ENCODE results near the gene IFNGR2. TPM values are rescaled to one million over a fixed set of nuclear protein-coding genes. Genes with fewer than 3 reads are reported as not detected.

The IFNGR2 gene, protein sequence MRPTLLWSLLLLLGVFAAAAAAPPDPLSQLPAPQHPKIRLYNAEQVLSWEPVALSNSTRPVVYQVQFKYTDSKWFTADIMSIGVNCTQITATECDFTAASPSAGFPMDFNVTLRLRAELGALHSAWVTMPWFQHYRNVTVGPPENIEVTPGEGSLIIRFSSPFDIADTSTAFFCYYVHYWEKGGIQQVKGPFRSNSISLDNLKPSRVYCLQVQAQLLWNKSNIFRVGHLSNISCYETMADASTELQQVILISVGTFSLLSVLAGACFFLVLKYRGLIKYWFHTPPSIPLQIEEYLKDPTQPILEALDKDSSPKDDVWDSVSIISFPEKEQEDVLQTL
- 63.0 and 65.3 TPM in 2 replicates for total RNA-seq
- long read RNA-seq, transcript IFNGR2-201 (7 exons, 2,221 nt), result major isoform, 22 of 27 reads
- long read RNA-seq, partial matches to known transcripts, result 3 of 27 reads
- long read RNA-seq, other reads (novel, unspliced or antisense), result 2 of 27 reads

DNA sequence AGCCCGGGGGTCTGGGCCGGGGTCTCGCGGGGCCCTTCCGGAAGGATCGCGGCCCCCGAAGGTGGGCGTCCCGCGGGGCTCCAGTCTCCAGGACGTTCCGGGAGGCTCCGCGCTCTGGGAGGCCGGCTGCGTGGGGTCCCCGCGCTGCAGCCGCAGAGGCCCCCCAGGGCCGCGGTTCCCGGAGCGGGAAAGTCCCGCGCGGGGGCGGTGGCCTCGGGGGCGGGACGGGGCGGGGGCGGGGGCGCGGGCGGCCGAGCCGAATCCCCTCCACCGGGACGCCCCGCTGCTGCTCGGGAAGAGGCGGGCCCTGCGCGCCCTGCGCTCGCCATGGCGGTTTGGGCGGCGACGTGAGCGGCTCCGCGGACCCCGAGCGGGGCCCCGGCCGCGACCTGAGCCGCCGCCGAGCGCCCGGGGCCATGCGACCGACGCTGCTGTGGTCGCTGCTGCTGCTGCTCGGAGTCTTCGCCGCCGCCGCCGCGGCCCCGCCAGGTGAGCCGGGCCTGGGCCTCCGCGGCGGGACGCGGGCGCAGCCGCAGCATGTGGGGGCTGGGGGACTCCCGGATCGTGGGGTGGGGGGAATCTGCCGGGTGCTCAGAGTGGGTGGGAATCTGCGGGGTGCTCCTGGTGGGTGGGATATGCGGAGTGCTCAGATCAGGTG, at the start of gene IFNGR2:
TSS of gene IFNGR2 (plus strand) at position 286 of the 658 bp plus-strand sequence. CDS start at position 417, 131 bp downstream.
- Mint-ChIP-seq H3K27ac (peak within 1 kb of the TSS; percentile 96), H3K36me3 (ENCODE audit: insufficient read depth) (no peaks in the 10 kb centered on the region), H3K27me3 (no peaks in the 10 kb centered on the region), H3K9me3 (ENCODE audit: low read depth) (no peaks in the 10 kb centered on the region), H3K4me3 (ENCODE audit: low read depth) (peak within 1 kb of the TSS; percentile 86), H3K4me1 (ENCODE audit: low read depth) (peaks cover 23% of the 10 kb centered on the region)
- DNase-seq (ENCODE audit: low spot score, unreplicated experiment), result peak; percentile 25
- TF ChIP-seq, protein P1, sequence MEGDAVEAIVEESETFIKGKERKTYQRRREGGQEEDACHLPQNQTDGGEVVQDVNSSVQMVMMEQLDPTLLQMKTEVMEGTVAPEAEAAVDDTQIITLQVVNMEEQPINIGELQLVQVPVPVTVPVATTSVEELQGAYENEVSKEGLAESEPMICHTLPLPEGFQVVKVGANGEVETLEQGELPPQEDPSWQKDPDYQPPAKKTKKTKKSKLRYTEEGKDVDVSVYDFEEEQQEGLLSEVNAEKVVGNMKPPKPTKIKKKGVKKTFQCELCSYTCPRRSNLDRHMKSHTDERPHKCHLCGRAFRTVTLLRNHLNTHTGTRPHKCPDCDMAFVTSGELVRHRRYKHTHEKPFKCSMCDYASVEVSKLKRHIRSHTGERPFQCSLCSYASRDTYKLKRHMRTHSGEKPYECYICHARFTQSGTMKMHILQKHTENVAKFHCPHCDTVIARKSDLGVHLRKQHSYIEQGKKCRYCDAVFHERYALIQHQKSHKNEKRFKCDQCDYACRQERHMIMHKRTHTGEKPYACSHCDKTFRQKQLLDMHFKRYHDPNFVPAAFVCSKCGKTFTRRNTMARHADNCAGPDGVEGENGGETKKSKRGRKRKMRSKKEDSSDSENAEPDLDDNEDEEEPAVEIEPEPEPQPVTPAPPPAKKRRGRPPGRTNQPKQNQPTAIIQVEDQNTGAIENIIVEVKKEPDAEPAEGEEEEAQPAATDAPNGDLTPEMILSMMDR (IDR thresholded peaks at IDR 0.05; ENCODE audit: unreplicated experiment), result no peak

DNA sequence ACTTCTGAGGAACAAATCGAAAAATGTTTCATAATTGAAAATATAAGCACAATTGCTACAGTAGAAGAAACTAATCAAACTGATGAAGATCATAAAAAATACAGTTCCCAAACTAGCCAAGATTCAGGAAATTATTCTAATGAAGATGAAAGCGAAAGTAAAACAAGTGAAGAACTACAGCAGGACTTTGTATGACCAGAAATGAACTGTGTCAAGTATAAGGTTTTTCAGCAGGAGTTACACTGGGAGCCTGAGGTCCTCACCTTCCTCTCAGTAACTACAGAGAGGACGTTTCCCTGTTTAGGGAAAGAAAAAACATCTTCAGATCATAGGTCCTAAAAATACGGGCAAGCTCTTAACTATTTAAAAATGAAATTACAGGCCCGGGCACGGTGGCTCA, 47.9 kb upstream of the IFNGR2 start:
- no peak for DNase-seq (ENCODE audit: low spot score, unreplicated experiment)
- Mint-ChIP-seq H3K27me3 (no peaks in the 10 kb centered on the region), H3K9me3 (ENCODE audit: low read depth) (no peaks in the 10 kb centered on the region), H3K4me3 (ENCODE audit: low read depth) (no peak overlapping the region), H3K27ac (no peak overlapping the region), H3K36me3 (ENCODE audit: insufficient read depth) (peaks cover 10% of the 10 kb centered on the region), H3K4me1 (ENCODE audit: low read depth) (peaks cover 11% of the 10 kb centered on the region)
- TF ChIP-seq, protein P1 (IDR thresholded peaks at IDR 0.05; ENCODE audit: unreplicated experiment), result no peak

DNA sequence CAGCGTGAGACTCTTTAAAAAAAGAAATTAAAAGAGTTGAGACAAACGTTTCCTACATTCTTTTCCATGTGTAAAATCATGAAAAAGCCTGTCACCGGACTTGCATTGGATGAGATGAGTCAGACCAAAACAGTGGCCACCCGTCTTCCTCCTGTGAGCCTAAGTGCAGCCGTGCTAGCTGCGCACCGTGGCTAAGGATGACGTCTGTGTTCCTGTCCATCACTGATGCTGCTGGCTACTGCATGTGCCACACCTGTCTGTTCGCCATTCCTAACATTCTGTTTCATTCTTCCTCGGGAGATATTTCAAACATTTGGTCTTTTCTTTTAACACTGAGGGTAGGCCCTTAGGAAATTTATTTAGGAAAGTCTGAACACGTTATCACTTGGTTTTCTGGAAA, 47.2 kb upstream of the IFNGR2 start:
- peaks cover 14% of the 10 kb centered on the region for H3K4me1 Mint-ChIP-seq (ENCODE audit: low read depth)
- no peaks in the 10 kb centered on the region for H3K9me3 Mint-ChIP-seq (ENCODE audit: low read depth)
- DNase-seq (ENCODE audit: low spot score, unreplicated experiment), result no peak
- H3K27me3 Mint-ChIP-seq, result no peaks in the 10 kb centered on the region
- peaks cover 10% of the 10 kb centered on the region for H3K36me3 Mint-ChIP-seq (ENCODE audit: insufficient read depth)
- no peak overlapping the region for H3K4me3 Mint-ChIP-seq (ENCODE audit: low read depth)
- TF ChIP-seq, protein P1 (IDR thresholded peaks at IDR 0.05; ENCODE audit: unreplicated experiment), result no peak
- H3K27ac Mint-ChIP-seq, result no peak overlapping the region

DNA sequence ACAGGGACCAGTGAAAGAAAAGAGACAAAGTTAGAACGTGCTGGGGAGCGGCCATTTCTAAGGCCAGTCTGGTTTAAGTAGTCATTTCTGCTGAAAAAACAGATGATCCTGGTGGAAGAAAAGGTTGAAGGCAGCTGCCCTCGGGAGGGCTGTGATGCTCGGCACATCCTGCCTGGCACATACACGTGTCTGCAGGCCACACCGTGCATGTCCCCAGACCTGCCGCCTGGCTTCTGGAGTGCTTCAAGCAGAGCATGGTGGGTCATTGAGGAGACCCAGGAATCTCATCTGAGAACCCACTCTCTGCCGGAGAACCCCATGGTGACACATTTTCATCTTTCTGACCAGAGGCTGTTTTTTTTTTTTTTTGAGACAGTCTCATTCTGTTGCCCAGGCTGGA, 46.0 kb upstream of the IFNGR2 start:
- H3K36me3 Mint-ChIP-seq (ENCODE audit: insufficient read depth), result peaks cover 10% of the 10 kb centered on the region
- H3K27me3 Mint-ChIP-seq, result no peaks in the 10 kb centered on the region
- no peak overlapping the region for H3K4me3 Mint-ChIP-seq (ENCODE audit: low read depth)
- TF ChIP-seq, protein P1 (IDR thresholded peaks at IDR 0.05; ENCODE audit: unreplicated experiment), result no peak
- no peaks in the 10 kb centered on the region for H3K9me3 Mint-ChIP-seq (ENCODE audit: low read depth)
- DNase-seq (ENCODE audit: low spot score, unreplicated experiment), result no peak
- no peak overlapping the region for H3K27ac Mint-ChIP-seq
- H3K4me1 Mint-ChIP-seq (ENCODE audit: low read depth), result peaks cover 22% of the 10 kb centered on the region

DNA sequence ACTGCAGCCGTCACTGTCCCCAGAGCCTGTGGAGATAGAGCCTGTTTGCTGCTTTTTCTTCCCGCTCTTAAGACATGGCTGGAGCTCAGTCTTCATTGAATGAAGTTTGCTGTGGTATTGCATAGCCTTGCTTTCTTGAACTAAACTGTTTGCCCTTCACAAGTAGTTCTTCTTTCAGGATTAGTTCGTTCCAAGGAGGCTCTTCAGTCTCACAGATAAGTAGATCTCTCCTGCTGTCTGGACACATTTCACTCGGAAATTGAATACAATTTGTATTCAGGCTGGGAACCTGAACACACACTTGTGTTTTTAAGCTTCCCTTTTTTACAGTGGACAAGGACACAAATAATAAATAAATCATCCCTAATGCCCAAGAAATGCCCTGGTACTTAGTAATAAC, 43.8 kb upstream of the IFNGR2 start:
- Mint-ChIP-seq H3K4me3 (ENCODE audit: low read depth) (no peak overlapping the region), H3K9me3 (ENCODE audit: low read depth) (no peaks in the 10 kb centered on the region), H3K36me3 (ENCODE audit: insufficient read depth) (peaks cover 8% of the 10 kb centered on the region), H3K4me1 (ENCODE audit: low read depth) (peaks cover 22% of the 10 kb centered on the region), H3K27ac (no peak overlapping the region), H3K27me3 (no peaks in the 10 kb centered on the region)
- TF ChIP-seq, protein P1 (IDR thresholded peaks at IDR 0.05; ENCODE audit: unreplicated experiment), result no peak
- no peak for DNase-seq (ENCODE audit: low spot score, unreplicated experiment)
